Esophagus muscularis mucosa (tissue), 4 donors: ENCODE measurements around the gene PTPRN2.

Source experiments
- EP300 ChIP-seq: sonication (generic); formaldehyde crosslinking; IDR thresholded peaks from one replicate; pipeline ENCODE4 v1.6.1; 2017; ENCODE audit warnings: antibody characterized with exemption
- POLR2A ChIP-seq: fragments of 450-650 bp; IDR thresholded peaks from one replicate; pipeline ENCODE4 v1.6.1; 2017; ENCODE audit warnings: antibody characterized with exemption, moderate library complexity, mild to moderate bottlenecking, low read depth
- POLR2AphosphoS5 ChIP-seq, 2 donors: sonication (generic); formaldehyde crosslinking; IDR thresholded peaks; one replicate each; pipeline ENCODE4 v1.6.1; 2017; ENCODE audit warnings: antibody characterized with exemption in 2 of 2
- TF ChIP-seq, protein P1 (sequence below), 3 experiments: fragments of 200-600 bp in 2 of 3; fragments of 450-650 bp in 1 of 3; sonication (generic) in 2 of 3; IDR thresholded peaks; one replicate each; pipeline ENCODE4 v1.5.1; 2017 to 2019; ENCODE audit warnings: antibody characterized with exemption in 3 of 3, mild to moderate bottlenecking in 2 of 3, moderate library complexity in 1 of 3

DNA sequence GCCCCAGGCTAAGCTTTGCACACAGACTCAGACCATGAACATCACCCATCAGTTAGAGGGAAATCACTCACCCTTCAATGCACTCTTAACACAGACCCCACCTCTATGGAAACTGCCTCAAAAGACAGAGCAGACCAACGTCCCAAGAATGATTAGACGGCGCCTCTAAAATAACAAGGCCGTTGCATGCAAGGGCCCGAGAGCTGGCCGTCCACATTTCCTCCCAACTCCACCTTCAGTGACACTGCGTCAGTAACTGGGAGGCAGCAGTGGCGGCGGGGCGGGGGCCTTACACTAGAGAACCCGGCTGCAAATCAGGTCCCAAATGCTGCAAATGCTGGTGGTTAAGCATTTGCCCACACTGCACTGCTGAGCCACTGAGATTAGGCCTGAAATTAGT is 115.0 kb downstream of the PTPRN2 start:
- TF ChIP-seq EP300 = no peak
- TF ChIP-seq, protein P1, sequence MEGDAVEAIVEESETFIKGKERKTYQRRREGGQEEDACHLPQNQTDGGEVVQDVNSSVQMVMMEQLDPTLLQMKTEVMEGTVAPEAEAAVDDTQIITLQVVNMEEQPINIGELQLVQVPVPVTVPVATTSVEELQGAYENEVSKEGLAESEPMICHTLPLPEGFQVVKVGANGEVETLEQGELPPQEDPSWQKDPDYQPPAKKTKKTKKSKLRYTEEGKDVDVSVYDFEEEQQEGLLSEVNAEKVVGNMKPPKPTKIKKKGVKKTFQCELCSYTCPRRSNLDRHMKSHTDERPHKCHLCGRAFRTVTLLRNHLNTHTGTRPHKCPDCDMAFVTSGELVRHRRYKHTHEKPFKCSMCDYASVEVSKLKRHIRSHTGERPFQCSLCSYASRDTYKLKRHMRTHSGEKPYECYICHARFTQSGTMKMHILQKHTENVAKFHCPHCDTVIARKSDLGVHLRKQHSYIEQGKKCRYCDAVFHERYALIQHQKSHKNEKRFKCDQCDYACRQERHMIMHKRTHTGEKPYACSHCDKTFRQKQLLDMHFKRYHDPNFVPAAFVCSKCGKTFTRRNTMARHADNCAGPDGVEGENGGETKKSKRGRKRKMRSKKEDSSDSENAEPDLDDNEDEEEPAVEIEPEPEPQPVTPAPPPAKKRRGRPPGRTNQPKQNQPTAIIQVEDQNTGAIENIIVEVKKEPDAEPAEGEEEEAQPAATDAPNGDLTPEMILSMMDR (IDR thresholded peaks at IDR 0.05) = no peak
- no peak for TF ChIP-seq POLR2AphosphoS5 (IDR thresholded peaks at IDR 0.05)
- TF ChIP-seq POLR2A = no peak
